Ovary (tissue), 3 donors: ENCODE measurements around the gene MYO1E.

Experiments
- CTCF ChIP-seq, 3 donors: fragments of 450-650 bp in 2 of 3; fragments of 200-600 bp in 1 of 3; IDR thresholded peaks; one replicate each; pipeline versions ENCODE4 v1.5.1 to v1.8.0; 2016 to 2022; ENCODE audit warnings: antibody characterized with exemption in 3 of 3, mild to moderate bottlenecking in 1 of 3
- POLR2A ChIP-seq: fragments of 450-650 bp; IDR thresholded peaks from one replicate; pipeline ENCODE4 v1.6.1; 2017; ENCODE audit warnings: antibody characterized with exemption, mild to moderate bottlenecking, moderate library complexity
- donor health status: DM: no; HTN: no; CAD: no.

DNA sequence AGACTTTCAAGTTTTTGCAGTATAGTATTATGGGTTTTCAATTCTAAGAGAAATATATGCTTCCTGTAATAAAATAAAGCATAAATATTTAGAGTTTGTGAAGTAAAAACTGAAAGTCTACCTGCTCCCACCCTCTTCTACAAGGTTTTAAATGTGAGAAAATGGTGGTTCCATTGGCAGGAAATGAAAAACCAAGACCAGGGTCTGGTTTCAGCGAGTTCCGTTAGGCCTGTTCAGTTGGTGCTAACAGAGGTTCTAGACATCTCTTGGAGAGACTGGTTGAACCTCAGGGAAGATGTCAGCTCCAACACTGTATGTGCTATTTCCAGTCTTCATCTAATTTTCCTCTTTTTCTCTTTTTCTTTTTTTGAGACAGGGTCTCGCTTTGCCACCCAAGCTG, 11.8 kb upstream of the MYO1E start:
- TF ChIP-seq CTCF (IDR thresholded peaks at IDR 0.05) (no peak), POLR2A (no peak)
